HepG2 (cell line): Measurements from ENCODE around the gene TDRD9. TPM values are rescaled to one million over a fixed set of nuclear protein-coding genes. Genes with fewer than 3 reads are reported as not detected.

Experiments used
- CTCF ChIP-seq: sonication (generic); formaldehyde crosslinking; IDR thresholded peaks from 2 replicates; pipeline ENCODE4 v1.5.0; 2020; ENCODE audit warnings: mild to moderate bottlenecking, missing genetic modification reagents, moderate library complexity
- KDM5A ChIP-seq: fragments of 200-600 bp; sonication (generic); IDR thresholded peaks from 2 replicates; pipeline ENCODE4 v1.7.0; 2018; ENCODE audit warnings: antibody characterized with exemption, mild to moderate bottlenecking, low read length, borderline replicate concordance
- RBM39 ChIP-seq: fragments of 200-400 bp; formaldehyde crosslinking; IDR thresholded peaks from one replicate; pipeline ENCODE4 v1.6.1; 2018; ENCODE audit warnings: antibody characterized with exemption, mild to moderate bottlenecking, low read depth, low read length; ENCODE audit not compliant: poor library complexity, severe bottlenecking
- SIN3B ChIP-seq: fragments of 150-350 bp; IDR thresholded peaks from 2 replicates; pipeline ENCODE4 v1.6.1; 2014; ENCODE audit warnings: low read length
- STAG1 ChIP-seq: sonication (generic); formaldehyde crosslinking; IDR thresholded peaks from 2 replicates; pipeline ENCODE4 v1.4.0; 2020; ENCODE audit warnings: missing genetic modification reagents
- TCF7L2 ChIP-seq: IDR thresholded peaks from 2 replicates; pipeline ENCODE4 v1.6.1; 2011; ENCODE audit warnings: mild to moderate bottlenecking, low read depth, low read length, moderate library complexity
- XRCC5 ChIP-seq: fragments of 200-400 bp; formaldehyde crosslinking; optimal IDR thresholded peaks from 2 replicates; pipeline ENCODE3; 2017; ENCODE audit warnings: mild to moderate bottlenecking, low read length
- ZMYM3 ChIP-seq: sonication (generic); formaldehyde crosslinking; IDR thresholded peaks from 2 replicates; pipeline ENCODE4 v1.5.1; 2020; ENCODE audit warnings: mild to moderate bottlenecking, missing genetic modification reagents
- ZNF180 ChIP-seq: sonication (generic); formaldehyde crosslinking; IDR thresholded peaks from 2 replicates; pipeline ENCODE4 v1.4.0; 2020; ENCODE audit warnings: low read depth, missing genetic modification reagents, borderline replicate concordance
- ZNF350 ChIP-seq: sonication (generic); formaldehyde crosslinking; IDR thresholded peaks from 2 replicates; pipeline ENCODE4 v1.4.0; 2020; ENCODE audit warnings: mild to moderate bottlenecking, low read depth, missing genetic modification reagents, borderline replicate concordance
- ZNF768 ChIP-seq: sonication (generic); formaldehyde crosslinking; IDR thresholded peaks from 2 replicates; pipeline ENCODE4 v1.4.0; 2020; ENCODE audit warnings: missing genetic modification reagents
- polyA plus RNA-seq, 8 experiments: library from polyadenylated mRNA; depleted of rRNA in 3 of 8; stranded (reverse) in 7 of 8; unstranded in 1 of 8; fragments of >200 nt; fragmentation: Illumina TruSeq in 4 of 8; extraction: Trizol in 4 of 8; gene quantifications; 2 replicates each; pipeline versions ENCODE4 v1.2.1 to v1.2.3, GENCODE V29; 2011 to 2016; ENCODE audit warnings: low read depth in 4 of 8, missing spikeins in 1 of 8, mixed read lengths in 1 of 8; ENCODE audit not compliant: insufficient read depth in 1 of 8
- total RNA-seq, 5 experiments: library from RNA; depleted of rRNA; stranded (reverse); fragments of >200 nt; fragmentation: Illumina TruSeq; extraction: Trizol; gene quantifications; 2 replicates each; pipeline ENCODE4 v1.2.3, GENCODE V29; 2016; ENCODE audit warnings: low read depth in 1 of 5
- TF ChIP-seq, protein P1 (sequence below): sonication (generic); formaldehyde crosslinking; IDR thresholded peaks from 2 replicates; pipeline ENCODE4 v1.4.0; 2020; ENCODE audit warnings: mild to moderate bottlenecking, low read depth, missing genetic modification reagents
- TF ChIP-seq, protein P2 (sequence below): sonication (generic); formaldehyde crosslinking; IDR thresholded peaks from 2 replicates; pipeline ENCODE4 v1.4.0; 2020; ENCODE audit warnings: missing genetic modification reagents
- TF ChIP-seq, protein P3 (sequence below): sonication (generic); formaldehyde crosslinking; IDR thresholded peaks from 2 replicates; pipeline ENCODE4 v1.5.1; 2020; ENCODE audit warnings: mild to moderate bottlenecking, missing genetic modification reagents, moderate library complexity
- TF ChIP-seq, protein P4 (sequence below): IDR thresholded peaks from 2 replicates; pipeline ENCODE4 v1.6.1; 2016; ENCODE audit warnings: mild to moderate bottlenecking, missing biosample characterization, missing genetic modification reagents
- TF ChIP-seq, protein P5 (sequence below): sonication (generic); formaldehyde crosslinking; IDR thresholded peaks from 2 replicates; pipeline ENCODE4 v1.4.0; 2020; ENCODE audit warnings: missing genetic modification reagents, low read depth, mild to moderate bottlenecking, borderline replicate concordance

The TDRD9 gene
- total and polyA plus RNA-seq, 2 of the 13 experiments (the other 11 are each of a cell fraction or from before 2014, with no cell fraction given), result not detected

DNA sequence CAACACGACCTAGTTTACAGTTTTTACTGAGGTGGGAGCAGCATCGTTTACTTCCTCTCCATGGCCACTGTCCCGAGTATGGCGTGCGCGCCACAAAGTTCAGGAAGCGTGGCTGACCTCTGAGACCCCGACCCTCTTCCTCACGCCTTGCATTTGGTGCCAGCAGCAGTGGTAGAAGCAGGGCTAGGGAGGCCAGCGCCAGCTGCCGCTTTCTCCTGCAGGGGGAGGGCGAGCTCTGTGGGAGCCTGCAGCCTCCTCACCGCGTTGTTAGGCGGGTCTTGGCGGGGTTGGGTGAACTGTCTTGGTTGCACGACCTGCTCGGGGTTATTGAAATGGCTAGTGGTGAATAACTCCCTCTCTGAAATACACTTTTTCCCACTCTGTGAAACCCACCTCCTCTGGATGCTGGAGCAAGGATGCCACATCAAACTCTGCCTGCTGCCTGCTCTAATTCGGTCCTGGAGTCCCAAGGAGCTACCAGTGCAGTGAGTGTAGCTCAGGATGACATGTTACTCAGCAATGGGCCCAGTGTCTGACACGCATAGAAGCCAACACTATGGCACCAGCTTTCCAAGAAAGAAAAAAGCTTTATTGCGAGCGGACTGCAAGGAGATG is 22.3 kb upstream of the TDRD9 start (continued):
- TF ChIP-seq CTCF (CRISPR knock-in tag) (peak; percentile 64), KDM5A (no peak), SIN3B (no peak), TCF7L2 (no peak), ZMYM3 (0 out of 2 replicates have a peak, but pooled peaks have one; percentile 21), XRCC5 (no peak), STAG1 (CRISPR knock-in tag) (peak; percentile 73), ZNF768 (CRISPR knock-in tag) (0 out of 2 replicates have a peak, but pooled peaks have one; percentile 12), ZNF350 (CRISPR knock-in tag) (no peak), ZNF180 (CRISPR knock-in tag) (no peak), RBM39 (no peak)
- TF ChIP-seq, protein P1, sequence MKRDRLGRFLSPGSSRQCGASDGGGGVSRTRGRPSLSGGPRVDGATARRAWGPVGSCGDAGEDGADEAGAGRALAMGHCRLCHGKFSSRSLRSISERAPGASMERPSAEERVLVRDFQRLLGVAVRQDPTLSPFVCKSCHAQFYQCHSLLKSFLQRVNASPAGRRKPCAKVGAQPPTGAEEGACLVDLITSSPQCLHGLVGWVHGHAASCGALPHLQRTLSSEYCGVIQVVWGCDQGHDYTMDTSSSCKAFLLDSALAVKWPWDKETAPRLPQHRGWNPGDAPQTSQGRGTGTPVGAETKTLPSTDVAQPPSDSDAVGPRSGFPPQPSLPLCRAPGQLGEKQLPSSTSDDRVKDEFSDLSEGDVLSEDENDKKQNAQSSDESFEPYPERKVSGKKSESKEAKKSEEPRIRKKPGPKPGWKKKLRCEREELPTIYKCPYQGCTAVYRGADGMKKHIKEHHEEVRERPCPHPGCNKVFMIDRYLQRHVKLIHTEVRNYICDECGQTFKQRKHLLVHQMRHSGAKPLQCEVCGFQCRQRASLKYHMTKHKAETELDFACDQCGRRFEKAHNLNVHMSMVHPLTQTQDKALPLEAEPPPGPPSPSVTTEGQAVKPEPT, result no peak
- TF ChIP-seq, protein P2, sequence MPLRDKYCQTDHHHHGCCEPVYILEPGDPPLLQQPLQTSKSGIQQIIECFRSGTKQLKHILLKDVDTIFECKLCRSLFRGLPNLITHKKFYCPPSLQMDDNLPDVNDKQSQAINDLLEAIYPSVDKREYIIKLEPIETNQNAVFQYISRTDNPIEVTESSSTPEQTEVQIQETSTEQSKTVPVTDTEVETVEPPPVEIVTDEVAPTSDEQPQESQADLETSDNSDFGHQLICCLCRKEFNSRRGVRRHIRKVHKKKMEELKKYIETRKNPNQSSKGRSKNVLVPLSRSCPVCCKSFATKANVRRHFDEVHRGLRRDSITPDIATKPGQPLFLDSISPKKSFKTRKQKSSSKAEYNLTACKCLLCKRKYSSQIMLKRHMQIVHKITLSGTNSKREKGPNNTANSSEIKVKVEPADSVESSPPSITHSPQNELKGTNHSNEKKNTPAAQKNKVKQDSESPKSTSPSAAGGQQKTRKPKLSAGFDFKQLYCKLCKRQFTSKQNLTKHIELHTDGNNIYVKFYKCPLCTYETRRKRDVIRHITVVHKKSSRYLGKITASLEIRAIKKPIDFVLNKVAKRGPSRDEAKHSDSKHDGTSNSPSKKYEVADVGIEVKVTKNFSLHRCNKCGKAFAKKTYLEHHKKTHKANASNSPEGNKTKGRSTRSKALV, result no peak
- TF ChIP-seq, protein P3, sequence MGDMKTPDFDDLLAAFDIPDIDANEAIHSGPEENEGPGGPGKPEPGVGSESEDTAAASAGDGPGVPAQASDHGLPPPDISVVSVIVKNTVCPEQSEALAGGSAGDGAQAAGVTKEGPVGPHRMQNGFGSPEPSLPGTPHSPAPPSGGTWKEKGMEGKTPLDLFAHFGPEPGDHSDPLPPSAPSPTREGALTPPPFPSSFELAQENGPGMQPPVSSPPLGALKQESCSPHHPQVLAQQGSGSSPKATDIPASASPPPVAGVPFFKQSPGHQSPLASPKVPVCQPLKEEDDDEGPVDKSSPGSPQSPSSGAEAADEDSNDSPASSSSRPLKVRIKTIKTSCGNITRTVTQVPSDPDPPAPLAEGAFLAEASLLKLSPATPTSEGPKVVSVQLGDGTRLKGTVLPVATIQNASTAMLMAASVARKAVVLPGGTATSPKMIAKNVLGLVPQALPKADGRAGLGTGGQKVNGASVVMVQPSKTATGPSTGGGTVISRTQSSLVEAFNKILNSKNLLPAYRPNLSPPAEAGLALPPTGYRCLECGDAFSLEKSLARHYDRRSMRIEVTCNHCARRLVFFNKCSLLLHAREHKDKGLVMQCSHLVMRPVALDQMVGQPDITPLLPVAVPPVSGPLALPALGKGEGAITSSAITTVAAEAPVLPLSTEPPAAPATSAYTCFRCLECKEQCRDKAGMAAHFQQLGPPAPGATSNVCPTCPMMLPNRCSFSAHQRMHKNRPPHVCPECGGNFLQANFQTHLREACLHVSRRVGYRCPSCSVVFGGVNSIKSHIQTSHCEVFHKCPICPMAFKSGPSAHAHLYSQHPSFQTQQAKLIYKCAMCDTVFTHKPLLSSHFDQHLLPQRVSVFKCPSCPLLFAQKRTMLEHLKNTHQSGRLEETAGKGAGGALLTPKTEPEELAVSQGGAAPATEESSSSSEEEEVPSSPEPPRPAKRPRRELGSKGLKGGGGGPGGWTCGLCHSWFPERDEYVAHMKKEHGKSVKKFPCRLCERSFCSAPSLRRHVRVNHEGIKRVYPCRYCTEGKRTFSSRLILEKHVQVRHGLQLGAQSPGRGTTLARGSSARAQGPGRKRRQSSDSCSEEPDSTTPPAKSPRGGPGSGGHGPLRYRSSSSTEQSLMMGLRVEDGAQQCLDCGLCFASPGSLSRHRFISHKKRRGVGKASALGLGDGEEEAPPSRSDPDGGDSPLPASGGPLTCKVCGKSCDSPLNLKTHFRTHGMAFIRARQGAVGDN, result peak; percentile 49
- TF ChIP-seq, protein P4, sequence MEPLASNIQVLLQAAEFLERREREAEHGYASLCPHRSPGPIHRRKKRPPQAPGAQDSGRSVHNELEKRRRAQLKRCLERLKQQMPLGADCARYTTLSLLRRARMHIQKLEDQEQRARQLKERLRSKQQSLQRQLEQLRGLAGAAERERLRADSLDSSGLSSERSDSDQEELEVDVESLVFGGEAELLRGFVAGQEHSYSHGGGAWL, result no peak
- TF ChIP-seq, protein P5, sequence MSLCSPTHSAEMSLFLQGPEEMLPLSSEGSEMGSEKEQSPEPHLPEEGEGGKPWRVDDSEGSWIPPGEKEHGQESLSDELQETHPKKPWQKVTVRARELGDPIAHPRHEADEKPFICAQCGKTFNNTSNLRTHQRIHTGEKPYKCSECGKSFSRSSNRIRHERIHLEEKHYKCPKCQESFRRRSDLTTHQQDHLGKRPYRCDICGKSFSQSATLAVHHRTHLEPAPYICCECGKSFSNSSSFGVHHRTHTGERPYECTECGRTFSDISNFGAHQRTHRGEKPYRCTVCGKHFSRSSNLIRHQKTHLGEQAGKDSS, result no peak
